Fibroblast of lung (primary cell): ENCODE results near the gene COMMD10. TPM values are rescaled to one million over a fixed set of nuclear protein-coding genes. Genes with fewer than 3 reads are reported as not detected.
A peak's percentile ranks its signal among the peaks of the same experiment; 100 is the strongest.

Experiments used
- DNase-seq, 2 donors: peaks; one replicate each; pipeline versions ENCODE4 v3.0.0 to v3.0.0-alpha.2; 2010; ENCODE audit warnings: low read depth in 2 of 2
- H2AFZ ChIP-seq: 2 replicates; pipeline ENCODE4 v1.5.1; 2012; ENCODE audit warnings: low read length, control low read depth, inconsistent platforms
- H3K27ac ChIP-seq: 2 replicates; pipeline ENCODE4 v1.5.1; 2011; ENCODE audit warnings: low read length, control low read depth; ENCODE audit not compliant: insufficient read depth
- H3K27me3 ChIP-seq: 2 replicates; pipeline ENCODE4 v1.5.1; 2011; ENCODE audit warnings: mild to moderate bottlenecking, low read length; ENCODE audit not compliant: control insufficient read depth, insufficient read depth
- H3K36me3 ChIP-seq: 2 replicates; pipeline ENCODE4 v1.5.1; 2011; ENCODE audit warnings: low read length; ENCODE audit not compliant: control insufficient read depth, insufficient read depth
- H3K4me1 ChIP-seq: 2 replicates; pipeline ENCODE4 v1.5.1; 2011; ENCODE audit warnings: low read length; ENCODE audit not compliant: control insufficient read depth, insufficient read depth; ENCODE audit errors: extremely low read depth
- H3K4me2 ChIP-seq: 2 replicates; pipeline ENCODE4 v1.5.1; 2011; ENCODE audit warnings: low read length, control low read depth; ENCODE audit not compliant: insufficient read depth; ENCODE audit errors: extremely low read depth
- H3K4me3 ChIP-seq, 4 experiments: fragments of 200-600 bp in 1 of 4; sonication (generic) in 1 of 4; replicated peaks in 1 of 4; 2 replicates each; pipeline ENCODE4 v1.5.1; 2011 to 2016; ENCODE audit warnings: low read length in 4 of 4, low read depth in 3 of 4, mild to moderate bottlenecking in 3 of 4, control low read depth in 2 of 4, inconsistent platforms in 1 of 4, mixed read lengths in 1 of 4; ENCODE audit not compliant: insufficient read depth in 1 of 4; ENCODE audit errors: control extremely low read depth in 1 of 4
- H3K79me2 ChIP-seq: 2 replicates; pipeline ENCODE4 v1.5.1; 2012; ENCODE audit warnings: mild to moderate bottlenecking, low read length, inconsistent platforms; ENCODE audit not compliant: control insufficient read depth, insufficient read depth
- H3K9ac ChIP-seq: 2 replicates; pipeline ENCODE4 v1.5.1; 2011; ENCODE audit warnings: mild to moderate bottlenecking, low read length, control low read depth; ENCODE audit not compliant: insufficient read depth
- H3K9me3 ChIP-seq: 2 replicates; pipeline ENCODE4 v1.5.1; 2012; ENCODE audit warnings: low read depth, low read length; ENCODE audit not compliant: control insufficient read depth, insufficient read depth
- H4K20me1 ChIP-seq: 2 replicates; pipeline ENCODE4 v1.5.1; 2011; ENCODE audit warnings: low read length; ENCODE audit not compliant: control insufficient read depth, insufficient read depth; ENCODE audit errors: extremely low read depth
- CTCF ChIP-seq, 2 donors: IDR thresholded peaks in 1 of 2; conservative IDR thresholded peaks in 1 of 2; 1 replicate in 1 of 2; 2 replicates in 1 of 2; pipeline ENCODE4 v1.5.1; 2011 to 2012; ENCODE audit warnings: low read length in 2 of 2, control low read depth in 1 of 2, inconsistent platforms in 1 of 2, low read depth in 1 of 2, mild to moderate bottlenecking in 1 of 2
- EZH2 ChIP-seq: IDR thresholded peaks from 2 replicates; pipeline ENCODE4 v1.5.1; 2012; ENCODE audit warnings: low read length, control low read depth, mild to moderate bottlenecking; ENCODE audit errors: missing control alignments
- polyA plus RNA-seq, 2 donors: library from polyadenylated mRNA; depleted of rRNA in 1 of 2; stranded (reverse) in 1 of 2; unstranded in 1 of 2; fragments of >200 nt; gene quantifications; 2 replicates each; pipeline ENCODE4 v1.2.1, GENCODE V29; 2011 to 2012; ENCODE audit warnings: missing spikeins in 1 of 2
- total RNA-seq: library from RNA; depleted of rRNA; stranded (reverse); fragments of >200 nt; gene quantifications from 2 replicates; pipeline ENCODE4 v1.2.1, GENCODE V29; 2014

The COMMD10 gene
- total and polyA plus RNA-seq, 2 donors (not counting 1 experiment from before 2014, with no cell fraction given) = 24.2 to 35.8 TPM

GRCh38 chr5:116242343-116242742 is 157.5 kb downstream of the COMMD10 start:
- TF ChIP-seq EZH2 = no peak
- Histone ChIP-seq H3K27ac (no peak overlapping the region), H3K9me3 (no peaks in the 10 kb centered on the region), H3K9ac (no peak overlapping the region), H4K20me1 (no peaks in the 10 kb centered on the region), H3K4me2 (no peak overlapping the region), H3K4me1 (no peaks in the 10 kb centered on the region), H3K36me3 (no peaks in the 10 kb centered on the region), H2AFZ (no peak overlapping the region), H3K4me3 (no peak overlapping the region), H3K79me2 (no peaks in the 10 kb centered on the region), H3K27me3 (no peaks in the 10 kb centered on the region)
- peak; percentile 18 to 66 for DNase-seq

GRCh38 chr5:116248432-116248831 is 163.6 kb downstream of the COMMD10 start:
- TF ChIP-seq CTCF (conservative IDR thresholded peaks at IDR 0.05 in 1 of 2, IDR thresholded peaks at IDR 0.05 in 1 of 2; ENCODE audit: low read depth in 1 of 2, low read length in 2 of 2) (no peak), EZH2 (no peak)
- Histone ChIP-seq H3K4me3 (no peak overlapping the region), H2AFZ (no peak overlapping the region), H3K9me3 (no peaks in the 10 kb centered on the region), H3K4me2 (no peak overlapping the region), H3K36me3 (no peaks in the 10 kb centered on the region), H3K79me2 (no peaks in the 10 kb centered on the region), H3K9ac (no peak overlapping the region), H4K20me1 (no peaks in the 10 kb centered on the region), H3K4me1 (no peaks in the 10 kb centered on the region), H3K27ac (no peak overlapping the region), H3K27me3 (no peaks in the 10 kb centered on the region)
- DNase-seq = no peak

DNA sequence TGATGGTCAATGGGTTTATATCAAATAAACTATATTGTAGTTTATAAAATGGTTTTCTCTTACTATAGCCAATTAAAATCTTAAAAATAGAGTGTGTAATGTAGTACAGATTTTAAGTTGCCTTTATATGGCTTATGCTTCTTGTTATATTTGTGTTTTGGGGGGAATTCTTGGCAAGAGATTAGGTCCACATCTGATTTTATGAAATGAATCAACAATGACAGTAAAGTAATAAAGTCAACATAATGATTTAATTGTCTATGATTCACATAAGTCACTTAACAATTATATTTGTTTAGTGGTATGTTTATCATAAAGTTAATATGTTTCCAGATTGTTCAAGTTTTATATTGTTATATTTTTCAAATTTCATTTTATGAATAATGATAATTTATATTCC is 164.8 kb downstream of the COMMD10 start:
- Histone ChIP-seq H3K9ac (no peak overlapping the region), H3K27ac (no peak overlapping the region), H3K4me2 (no peak overlapping the region), H3K9me3 (no peaks in the 10 kb centered on the region), H3K4me1 (no peaks in the 10 kb centered on the region), H3K27me3 (no peaks in the 10 kb centered on the region), H3K36me3 (no peaks in the 10 kb centered on the region), H3K4me3 (no peak overlapping the region), H4K20me1 (no peaks in the 10 kb centered on the region), H2AFZ (no peak overlapping the region), H3K79me2 (no peaks in the 10 kb centered on the region)
- DNase-seq = no peak
- TF ChIP-seq CTCF (conservative IDR thresholded peaks at IDR 0.05 in 1 of 2, IDR thresholded peaks at IDR 0.05 in 1 of 2; ENCODE audit: low read depth in 1 of 2, low read length in 2 of 2) = no peak
- no peak for TF ChIP-seq EZH2
